ENCODE data around the gene BAHCC1.

DNA sequence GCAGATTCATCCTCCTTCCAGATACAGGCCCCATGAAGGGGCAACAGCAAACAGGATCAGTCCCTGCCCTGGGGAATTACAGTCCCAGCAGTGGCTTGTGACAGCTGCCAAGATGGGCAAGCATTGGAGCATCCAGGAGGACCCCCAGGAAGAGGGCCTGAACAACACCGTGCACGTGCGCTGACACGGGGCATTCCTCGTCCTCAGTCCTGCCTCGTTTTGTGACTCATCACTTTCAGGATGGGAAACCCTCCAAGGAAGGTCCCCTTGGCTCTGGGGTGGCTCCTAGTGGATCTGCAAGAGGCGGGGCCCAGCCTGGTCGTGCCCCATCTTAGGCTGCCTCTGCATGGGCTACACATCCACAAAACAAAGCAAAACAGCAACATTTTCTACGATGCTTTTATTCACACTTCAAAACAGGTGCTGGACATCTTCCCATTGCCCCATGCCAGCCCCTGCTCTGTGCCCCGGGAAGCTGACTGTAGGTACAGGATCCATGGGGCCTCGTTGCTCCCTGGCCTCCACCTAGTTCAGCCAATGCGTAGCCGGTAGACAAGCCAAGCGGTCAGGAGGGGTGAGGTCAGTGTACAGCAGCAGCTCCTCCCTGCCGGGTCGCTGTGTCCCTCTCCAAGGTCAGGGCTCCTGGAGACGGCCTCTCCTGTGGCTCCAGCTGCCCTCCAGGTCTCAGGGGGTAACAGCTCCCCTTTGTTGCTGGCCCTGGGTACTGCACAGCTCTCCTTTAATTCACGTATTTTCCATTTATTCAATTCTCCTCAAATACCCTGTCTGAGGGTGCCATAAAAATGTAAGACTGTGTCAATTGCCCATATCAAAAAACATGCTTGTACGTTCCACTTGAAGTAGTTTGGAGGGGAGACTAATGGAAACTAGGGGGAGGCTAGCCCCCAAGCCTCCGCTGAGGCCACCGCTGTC is 85.1 kb downstream of the BAHCC1 start:
- TF ChIP-seq, protein P1, sequence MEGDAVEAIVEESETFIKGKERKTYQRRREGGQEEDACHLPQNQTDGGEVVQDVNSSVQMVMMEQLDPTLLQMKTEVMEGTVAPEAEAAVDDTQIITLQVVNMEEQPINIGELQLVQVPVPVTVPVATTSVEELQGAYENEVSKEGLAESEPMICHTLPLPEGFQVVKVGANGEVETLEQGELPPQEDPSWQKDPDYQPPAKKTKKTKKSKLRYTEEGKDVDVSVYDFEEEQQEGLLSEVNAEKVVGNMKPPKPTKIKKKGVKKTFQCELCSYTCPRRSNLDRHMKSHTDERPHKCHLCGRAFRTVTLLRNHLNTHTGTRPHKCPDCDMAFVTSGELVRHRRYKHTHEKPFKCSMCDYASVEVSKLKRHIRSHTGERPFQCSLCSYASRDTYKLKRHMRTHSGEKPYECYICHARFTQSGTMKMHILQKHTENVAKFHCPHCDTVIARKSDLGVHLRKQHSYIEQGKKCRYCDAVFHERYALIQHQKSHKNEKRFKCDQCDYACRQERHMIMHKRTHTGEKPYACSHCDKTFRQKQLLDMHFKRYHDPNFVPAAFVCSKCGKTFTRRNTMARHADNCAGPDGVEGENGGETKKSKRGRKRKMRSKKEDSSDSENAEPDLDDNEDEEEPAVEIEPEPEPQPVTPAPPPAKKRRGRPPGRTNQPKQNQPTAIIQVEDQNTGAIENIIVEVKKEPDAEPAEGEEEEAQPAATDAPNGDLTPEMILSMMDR (conservative IDR thresholded peaks at IDR 0.05; ENCODE audit: low read depth, low read length), result no peak
- TF ChIP-seq EZH2 (IDR thresholded peaks at IDR 0.05; ENCODE audit: low read length, unreplicated experiment) (no peak), EZH2phosphoT487 (IDR thresholded peaks at IDR 0.05; ENCODE audit: borderline replicate concordance, low read length) (no peak)
